K562 (cell line): ENCODE data around the gene SMIM29. TPM values are rescaled to one million over a fixed set of nuclear protein-coding genes. Genes with fewer than 3 reads are reported as not detected.

ENCODE experiments used
- CHAMP1 ChIP-seq: fragments of 450-650 bp; IDR thresholded peaks from 2 replicates; pipeline ENCODE4 v1.6.1; 2016; ENCODE audit warnings: mild to moderate bottlenecking
- ZNF592 ChIP-seq: fragments of 450-650 bp; IDR thresholded peaks from 2 replicates; pipeline ENCODE4 v1.6.1; 2017; ENCODE audit warnings: antibody characterized with exemption, mild to moderate bottlenecking
- polyA plus RNA-seq, 8 experiments: library from polyadenylated mRNA; depleted of rRNA in 4 of 8; stranded (reverse) in 5 of 8; unstranded in 3 of 8; fragments of >200 nt; fragmentation: Nextera tagmentation in 2 of 8; fragmentation: Illumina TruSeq in 1 of 8; extraction: Ambion mirVana in 2 of 8; extraction: Trizol in 1 of 8; gene quantifications; 2 replicates each; pipeline versions ENCODE4 v1.2.1 to v1.2.3, GENCODE V29; 2011 to 2014; ENCODE audit warnings: inconsistent platforms in 1 of 8, missing spikeins in 1 of 8
- total RNA-seq, 7 experiments: library from RNA; depleted of rRNA in 6 of 7; stranded (reverse); fragments of >200 nt in 6 of 7; fragmentation: Illumina TruSeq in 2 of 7; extraction: Trizol in 2 of 7; gene quantifications; 2 replicates each; pipeline versions ENCODE4 v1.2.1 to v1.2.3, GENCODE V29; 2011 to 2021; ENCODE audit warnings: low replicate concordance in 1 of 7

Gene SMIM29
- total and polyA plus RNA-seq, 9 of the 15 experiments (the other 6 are each of a cell fraction or from before 2014, with no cell fraction given): 6.5 to 36.7 (median 20.9) TPM

- TF ChIP-seq CHAMP1 (no peak), ZNF592 (peak; percentile 75; the same call in 1 of the 2 replicates)
- TF ChIP-seq, all 486 proteins: peak for 114
These were observed 13.3 kb downstream of the SMIM29 start (continued) for GRCh38 chr6:34235307-34236130.
